IPS DF 6.9 (cell line): Measurements from ENCODE around the gene TMEM240.
"Not testable (repeated sequence)": the region's sequence is repeated elsewhere in the genome, so short reads cannot be mapped to it uniquely, and the experiment has no call there.

Source experiments
- DNase-seq: peaks from one replicate; pipeline ENCODE4 v3.0.0-alpha.2; 2013; ENCODE audit warnings: low read depth, low spot score
- H3K27ac ChIP-seq: one replicate; pipeline ENCODE4 v1.5.1; 2013; ENCODE audit warnings: low read length, control low read depth
- H3K27me3 ChIP-seq: 2 replicates; pipeline ENCODE4 v1.6.1; 2013; ENCODE audit warnings: mild to moderate bottlenecking, low read length; ENCODE audit not compliant: control insufficient read depth, insufficient read depth
- H3K36me3 ChIP-seq: 2 replicates; pipeline ENCODE4 v1.6.1; 2013; ENCODE audit warnings: low read length; ENCODE audit not compliant: control insufficient read depth, insufficient read depth
- H3K4me1 ChIP-seq: 2 replicates; pipeline ENCODE4 v1.6.1; 2013; ENCODE audit warnings: low read length; ENCODE audit not compliant: control insufficient read depth, insufficient read depth
- H3K4me3 ChIP-seq: 2 replicates; pipeline ENCODE4 v1.5.1; 2013; ENCODE audit warnings: mild to moderate bottlenecking, low read length
- H3K9me3 ChIP-seq: 2 replicates; pipeline ENCODE4 v1.6.1; 2013; ENCODE audit warnings: low read length, inconsistent platforms; ENCODE audit not compliant: control insufficient read depth, insufficient read depth
- WGBS: extraction: QIAGEN DNeasy Blood & Tissue Kit; methylation state at CpG from one replicate; pipeline ENCODE4 v1.1.7; 2013; ENCODE audit warnings: mixed read lengths, missing lambda C conversion rate; ENCODE audit not compliant: insufficient read length, insufficient coverage; 5-methylcytosine and 5-hydroxymethylcytosine counted together

TMEM240 gene

GRCh38 chr1:1539310-1540089 lies 924 bp downstream of the TMEM240 start:
- Histone ChIP-seq H3K4me1 (peaks cover 4% of the 10 kb centered on the region; the same call in 1 of the 2 replicates), H3K4me3 (peak overlapping the region; percentile 86; the same call in 1 of the 2 replicates), H3K36me3 (peaks cover 17% of the 10 kb centered on the region; the same call in 1 of the 2 replicates), H3K9me3 (no peaks in the 10 kb centered on the region), H3K27me3 (no peaks in the 10 kb centered on the region), H3K27ac (no peak overlapping the region)
- DNase-seq: no peak
- WGBS: no CpG with 5 or more reads among the region's 66 CpGs

GRCh38 chr1:1538989-1539309 lies 1.5 kb downstream of the TMEM240 start:
- Histone ChIP-seq H3K27me3 (no peaks in the 10 kb centered on the region), H3K27ac (no peak overlapping the region), H3K36me3 (peaks cover 17% of the 10 kb centered on the region; the same call in 1 of the 2 replicates), H3K4me3 (peak overlapping the region; percentile 86; the same call in 1 of the 2 replicates), H3K9me3 (no peaks in the 10 kb centered on the region), H3K4me1 (peaks cover 4% of the 10 kb centered on the region; the same call in 1 of the 2 replicates)
- no CpG with 5 or more reads among the region's 18 CpGs for WGBS
- DNase-seq: no peak

GRCh38 chr1:1538334-1538733 lies 2.1 kb downstream of the TMEM240 start:
- no CpG with 5 or more reads among the region's 23 CpGs for WGBS
- H3K36me3 ChIP-seq: peaks cover 17% of the 10 kb centered on the region; the same call in 1 of the 2 replicates
- no peak for DNase-seq
- peaks cover 4% of the 10 kb centered on the region; the same call in 1 of the 2 replicates for H3K4me1 ChIP-seq
- H3K27me3 ChIP-seq: no peaks in the 10 kb centered on the region
- H3K27ac ChIP-seq: no peak overlapping the region
- H3K9me3 ChIP-seq: no peaks in the 10 kb centered on the region
- no peak overlapping the region for H3K4me3 ChIP-seq

GRCh38 chr1:1537626-1538250 lies 2.7 kb downstream of the TMEM240 start:
- H3K4me1 ChIP-seq: peaks cover 4% of the 10 kb centered on the region; the same call in 1 of the 2 replicates
- H3K4me3 ChIP-seq: no peak overlapping the region
- H3K9me3 ChIP-seq: no peaks in the 10 kb centered on the region
- H3K36me3 ChIP-seq: peaks cover 17% of the 10 kb centered on the region; the same call in 1 of the 2 replicates
- WGBS: no CpG with 5 or more reads among the region's 32 CpGs
- no peak overlapping the region for H3K27ac ChIP-seq
- no peaks in the 10 kb centered on the region for H3K27me3 ChIP-seq
- no peak for DNase-seq

GRCh38 chr1:1536938-1537546 lies 3.4 kb downstream of the TMEM240 start:
- H3K9me3 ChIP-seq: no peaks in the 10 kb centered on the region
- peaks cover 4% of the 10 kb centered on the region; the same call in 1 of the 2 replicates for H3K4me1 ChIP-seq
- no peak overlapping the region for H3K4me3 ChIP-seq
- no peak for DNase-seq
- no peaks in the 10 kb centered on the region for H3K27me3 ChIP-seq
- peaks cover 10% of the 10 kb centered on the region; the same call in 1 of the 2 replicates for H3K36me3 ChIP-seq
- WGBS: no CpG with 5 or more reads among the region's 15 CpGs
- H3K27ac ChIP-seq: no peak overlapping the region

DNA sequence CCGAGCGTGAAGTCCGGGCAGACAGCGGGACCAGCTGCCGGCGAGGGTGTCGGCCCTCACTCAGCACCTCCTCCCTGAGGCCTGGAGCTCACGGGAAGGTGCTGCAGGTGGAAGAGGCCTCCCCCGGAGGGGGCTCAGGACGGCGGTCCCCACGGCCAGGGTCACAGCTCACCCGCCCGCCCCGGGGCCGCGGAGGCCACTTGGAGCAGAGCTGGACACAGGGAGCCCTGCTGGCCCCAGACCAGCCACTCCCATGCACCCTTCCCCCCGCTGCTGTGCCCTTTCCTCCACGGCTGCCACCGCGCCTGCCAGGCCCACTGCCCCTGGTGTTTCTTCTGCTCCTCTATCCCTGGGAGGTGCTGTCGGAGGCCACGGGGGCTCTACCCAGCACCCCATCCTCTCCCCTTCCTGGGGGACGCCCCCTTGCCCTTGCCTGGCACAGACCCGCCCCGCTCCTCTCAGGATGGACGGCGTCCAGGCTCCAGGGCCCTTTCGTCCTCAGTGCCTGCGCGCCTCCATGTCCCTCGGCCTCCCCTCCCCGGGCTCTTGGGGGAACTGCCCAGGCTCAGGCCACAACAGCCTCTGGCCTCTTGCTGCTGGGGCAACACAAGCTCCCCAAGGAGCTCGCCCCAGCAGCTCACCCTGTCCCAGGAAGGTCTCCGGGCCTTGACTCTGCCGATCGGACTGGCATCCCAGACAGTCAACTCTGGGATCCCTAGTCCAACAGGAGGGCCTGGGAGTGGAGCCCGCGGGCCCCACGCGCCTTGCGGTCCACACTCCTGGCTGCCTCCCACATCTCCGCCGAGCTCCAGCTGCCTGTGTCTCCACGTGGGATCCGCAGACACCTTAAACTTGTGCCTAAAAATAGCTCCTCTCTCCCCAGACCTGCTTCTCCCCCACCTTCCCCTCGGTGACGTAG lies 4.1 kb downstream of the TMEM240 start:
- no peak for DNase-seq
- peaks cover 6% of the 10 kb centered on the region; the same call in 1 of the 2 replicates for H3K36me3 ChIP-seq
- WGBS: no CpG with 5 or more reads among the region's 48 CpGs
- H3K27ac ChIP-seq: no peak overlapping the region
- peaks cover 4% of the 10 kb centered on the region; the same call in 1 of the 2 replicates for H3K4me1 ChIP-seq
- no peaks in the 10 kb centered on the region for H3K9me3 ChIP-seq
- H3K4me3 ChIP-seq: no peak overlapping the region
- H3K27me3 ChIP-seq: no peaks in the 10 kb centered on the region

DNA sequence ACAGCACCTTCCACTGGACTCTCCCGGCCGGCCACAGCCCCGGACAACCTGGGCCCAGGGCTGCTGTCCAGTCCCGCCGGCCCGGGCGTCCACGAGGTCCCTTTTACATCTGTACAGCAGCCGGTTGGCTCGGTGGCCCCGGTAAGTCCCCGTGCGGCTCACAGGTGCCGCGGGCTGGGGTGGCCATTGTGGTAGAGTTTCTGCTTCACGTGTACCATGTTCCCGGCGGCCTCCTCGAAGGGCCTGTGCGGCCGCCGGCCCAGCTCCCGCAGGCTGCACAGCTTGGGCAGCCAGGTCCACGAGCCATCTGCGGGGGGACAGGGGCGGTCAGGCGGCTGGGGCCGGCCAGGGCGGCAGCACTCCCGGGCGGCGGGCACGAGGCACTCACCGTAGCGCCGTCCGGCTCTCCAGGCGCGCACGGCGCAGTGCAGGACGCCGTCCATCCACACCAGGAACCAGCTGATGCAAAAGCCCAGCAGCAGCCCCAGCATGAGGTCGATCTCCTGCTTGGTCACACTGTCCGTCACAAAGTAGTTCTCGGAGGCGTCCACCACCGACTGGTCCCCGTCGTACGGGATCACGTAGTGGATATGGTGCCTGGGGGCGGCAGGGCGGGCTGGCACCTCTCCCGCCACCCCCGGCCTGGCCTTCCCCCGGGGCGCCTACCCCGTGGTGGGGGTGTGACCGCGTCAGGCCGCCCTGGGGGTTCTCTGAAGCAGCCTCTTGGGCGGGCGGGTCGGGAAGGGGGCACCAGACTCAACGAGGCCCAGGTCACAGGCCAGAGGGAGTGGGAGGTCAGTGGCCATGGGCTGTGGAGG lies 5.0 kb downstream of the TMEM240 start:
- DNase-seq: no peak
- no CpG with 5 or more reads among the region's 66 CpGs for WGBS

GRCh38 chr1:1534401-1535154 lies 5.8 kb downstream of the TMEM240 start:
- no CpG with 5 or more reads among the region's 31 CpGs for WGBS
- DNase-seq: no peak
- Histone ChIP-seq H3K27me3 (no peaks in the 10 kb centered on the region), H3K4me1 (0 out of 2 replicates have a peak, but pooled peaks cover 2% of the 10 kb centered on the region), H3K27ac (no peak overlapping the region), H3K36me3 (peaks cover 9% of the 10 kb centered on the region), H3K9me3 (no peaks in the 10 kb centered on the region), H3K4me3 (no peak overlapping the region)

More for the DNA sequence above, 5.0 kb downstream of the TMEM240 start:
- Histone ChIP-seq H3K4me3 (no peak overlapping the region; the same call in 1 of the 2 replicates), H3K9me3 (no peaks in the 10 kb centered on the region), H3K27me3 (no peaks in the 10 kb centered on the region), H3K36me3 (peaks cover 4% of the 10 kb centered on the region; the same call in 1 of the 2 replicates), H3K27ac (no peak overlapping the region), H3K4me1 (0 out of 2 replicates have a peak, but pooled peaks cover 2% of the 10 kb centered on the region)

GRCh38 chr1:1533894-1534291 lies 6.5 kb downstream of the TMEM240 start:
- not testable (repeated sequence) for DNase-seq
- peaks cover 13% of the 10 kb centered on the region for H3K36me3 ChIP-seq

More at GRCh38 chr1:1533894-1534291, 6.5 kb downstream of the TMEM240 start:
- H3K4me1 ChIP-seq, H3K27ac ChIP-seq, H3K9me3 ChIP-seq, H3K4me3 ChIP-seq, H3K27me3 ChIP-seq: not testable (repeated sequence)
- no CpG with 5 or more reads among the region's 18 CpGs for WGBS
